Spleen (tissue), 11 donors: ENCODE measurements around the gene KIF1A. TPM values are rescaled to one million over a fixed set of nuclear protein-coding genes. Genes with fewer than 3 reads are reported as not detected.

Experiments
- DNase-seq: peaks from one replicate; pipeline ENCODE4 v3.0.0-alpha.2; 2020
- H3K27ac ChIP-seq, 8 donors: fragments of 200-600 bp; sonication (generic) in 7 of 8; 1 replicate in 4 of 8; 2 replicates in 4 of 8; pipeline versions ENCODE4 v1.5.0 to v1.8.0; 2016 to 2021; ENCODE audit warnings: inconsistent platforms in 4 of 8, mild to moderate bottlenecking in 4 of 8, moderate library complexity in 1 of 8
- H3K27me3 ChIP-seq, 7 donors: fragments of 200-600 bp; sonication (generic) in 6 of 7; replicated peaks in 1 of 7; 1 replicate in 4 of 7; 2 replicates in 3 of 7; pipeline versions ENCODE4 v1.5.0 to v1.8.0; 2016 to 2021; ENCODE audit warnings: inconsistent platforms in 3 of 7, mild to moderate bottlenecking in 1 of 7
- H3K36me3 ChIP-seq, 6 donors: fragments of 200-600 bp; sonication (generic) in 5 of 6; 1 replicate in 4 of 6; 2 replicates in 2 of 6; pipeline versions ENCODE4 v1.5.0 to v1.8.0; 2016 to 2021; ENCODE audit warnings: inconsistent platforms in 2 of 6
- H3K4me1 ChIP-seq, 6 donors: fragments of 200-600 bp; sonication (generic) in 5 of 6; 1 replicate in 3 of 6; 2 replicates in 3 of 6; pipeline versions ENCODE4 v1.5.0 to v1.8.0; 2016 to 2021; ENCODE audit warnings: inconsistent platforms in 3 of 6
- H3K4me3 ChIP-seq, 8 donors: fragments of 200-600 bp; sonication (generic) in 7 of 8; 1 replicate in 4 of 8; 2 replicates in 4 of 8; pipeline versions ENCODE4 v1.5.0 to v1.8.0; 2016 to 2021; ENCODE audit warnings: inconsistent platforms in 4 of 8, mild to moderate bottlenecking in 4 of 8, moderate library complexity in 2 of 8
- H3K9me3 ChIP-seq, 8 donors: fragments of 200-600 bp; sonication (generic) in 7 of 8; 1 replicate in 4 of 8; 2 replicates in 4 of 8; pipeline versions ENCODE4 v1.5.0 to v1.8.0; 2016 to 2021; ENCODE audit warnings: inconsistent platforms in 4 of 8
- POLR2A ChIP-seq, 3 donors: fragments of 450-650 bp; IDR thresholded peaks; one replicate each; pipeline ENCODE4 v1.5.1; 2017; ENCODE audit warnings: antibody characterized with exemption in 3 of 3, mild to moderate bottlenecking in 1 of 3
- POLR2AphosphoS5 ChIP-seq, 3 donors: sonication (generic); formaldehyde crosslinking; IDR thresholded peaks; one replicate each; pipeline ENCODE4 v1.5.1; 2017; ENCODE audit warnings: antibody characterized with exemption in 3 of 3
- WGBS, 5 donors: extraction: QIAGEN DNeasy Blood & Tissue Kit in 3 of 5; methylation state at CpG; one replicate each; pipeline versions ENCODE4 v1.1.5 to v1.1.7; 2013 to 2018; 5-methylcytosine and 5-hydroxymethylcytosine counted together
- intact Hi-C: fragments of 100-400 bp; cut with DNase I; formaldehyde crosslinking; loops from one replicate; pipeline ENCODE4 v1.15.0; 2023; ENCODE audit warnings: low total_unique reads
- polyA plus RNA-seq, 3 donors: library from polyadenylated mRNA; stranded (reverse); fragments of 200-250 nt; gene quantifications; one replicate each; pipeline ENCODE4 v1.2.1, GENCODE V29; 2013
- total RNA-seq, 7 donors: library from RNA; depleted of rRNA in 3 of 7; stranded (reverse); fragments of >200 nt in 3 of 7; fragmentation: NEBNext Ultra II Directional in 4 of 7; extraction: Animal tissue kit (Norgen Biotek cat#: 25700) in 4 of 7; gene quantifications; one replicate each; pipeline versions ENCODE4 v1.1.0 to v1.2.1, GENCODE V29; 2016 to 2021
- TF ChIP-seq, protein P1 (sequence below), 11 experiments: fragments of 200-600 bp in 7 of 11; fragments of 450-650 bp in 4 of 11; sonication (generic) in 4 of 11; IDR thresholded peaks in 8 of 11; conservative IDR thresholded peaks in 3 of 11; 1 replicate in 7 of 11; 2 replicates in 4 of 11; pipeline versions ENCODE4 v1.4.0 to v1.8.0; 2016 to 2021; ENCODE audit warnings: antibody characterized with exemption in 11 of 11, inconsistent platforms in 4 of 11, mild to moderate bottlenecking in 1 of 11
- donor health status: healthy with polysubstance abuse.
- donor health status: DM: no; HTN: no; CAD: no; lungs with moderate emphysema.
- donor health status: DM: no; HTN: no; CAD: no.
- donor health status: Bipolar disorder and iron deficiency.
- donor health status: healthy.
- donor health status: DM: no; HTN: no; CAD: no.
- donor health status: DM: yes; HTN: yes; CAD: no.

KIF1A gene
- total and polyA plus RNA-seq, 10 donors, result 0.02 to 2.0 (median 0.55) TPM; not detected in 1

DNA sequence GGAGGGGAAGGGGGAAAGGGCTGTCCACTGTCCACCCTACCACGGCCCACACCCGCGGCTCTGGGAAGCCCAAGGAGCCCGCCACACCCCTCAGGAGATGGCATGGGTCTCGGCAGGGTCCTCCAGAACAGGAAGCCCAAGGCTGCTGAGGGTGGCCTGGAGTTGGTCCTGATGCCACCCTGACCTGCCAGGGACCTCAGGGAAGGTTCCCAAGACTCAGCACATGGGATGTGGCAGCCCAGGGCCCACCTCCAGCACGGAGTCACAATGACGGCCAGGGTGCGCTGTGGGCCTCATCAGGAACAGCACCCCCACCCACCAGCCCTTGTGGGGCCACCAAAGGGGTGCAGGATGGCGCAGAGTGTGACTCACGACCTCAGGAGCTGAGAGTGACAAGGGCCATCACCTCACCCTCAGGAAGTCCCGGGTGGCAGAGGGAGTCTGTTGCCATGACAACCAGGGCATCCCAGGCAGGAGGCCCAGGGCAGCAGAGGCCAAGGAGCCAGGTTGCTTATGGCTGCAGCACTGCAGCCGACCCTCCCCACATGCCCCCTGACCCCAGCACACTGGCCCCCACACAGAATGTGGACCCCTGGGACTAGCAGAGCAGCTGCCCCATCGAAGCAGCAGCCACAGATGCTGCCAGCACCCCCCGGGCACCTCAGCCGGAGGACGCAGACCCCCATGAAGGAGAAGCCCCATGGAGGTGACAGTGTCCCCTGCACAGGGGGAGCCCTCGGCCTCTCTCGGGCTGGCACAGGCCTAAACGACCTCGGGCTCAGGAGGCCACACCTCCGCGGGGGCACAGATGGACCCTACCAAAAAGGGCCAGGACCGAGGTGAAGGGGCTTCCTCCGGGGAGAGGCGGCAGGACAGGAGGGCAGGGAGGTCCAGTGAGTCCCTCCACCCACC is 34.3 kb downstream of the KIF1A start:
- Histone ChIP-seq H3K27ac (no peak overlapping the region), H3K4me3 (no peak overlapping the region), H3K4me1 (no peaks in the 10 kb centered on the region), H3K9me3 (no peaks in the 10 kb centered on the region), H3K27me3 (peaks cover 0 to 56% (median 4%) of the 10 kb centered on the region in 7 donors), H3K36me3 (no peaks in the 10 kb centered on the region)
- TF ChIP-seq, protein P1, sequence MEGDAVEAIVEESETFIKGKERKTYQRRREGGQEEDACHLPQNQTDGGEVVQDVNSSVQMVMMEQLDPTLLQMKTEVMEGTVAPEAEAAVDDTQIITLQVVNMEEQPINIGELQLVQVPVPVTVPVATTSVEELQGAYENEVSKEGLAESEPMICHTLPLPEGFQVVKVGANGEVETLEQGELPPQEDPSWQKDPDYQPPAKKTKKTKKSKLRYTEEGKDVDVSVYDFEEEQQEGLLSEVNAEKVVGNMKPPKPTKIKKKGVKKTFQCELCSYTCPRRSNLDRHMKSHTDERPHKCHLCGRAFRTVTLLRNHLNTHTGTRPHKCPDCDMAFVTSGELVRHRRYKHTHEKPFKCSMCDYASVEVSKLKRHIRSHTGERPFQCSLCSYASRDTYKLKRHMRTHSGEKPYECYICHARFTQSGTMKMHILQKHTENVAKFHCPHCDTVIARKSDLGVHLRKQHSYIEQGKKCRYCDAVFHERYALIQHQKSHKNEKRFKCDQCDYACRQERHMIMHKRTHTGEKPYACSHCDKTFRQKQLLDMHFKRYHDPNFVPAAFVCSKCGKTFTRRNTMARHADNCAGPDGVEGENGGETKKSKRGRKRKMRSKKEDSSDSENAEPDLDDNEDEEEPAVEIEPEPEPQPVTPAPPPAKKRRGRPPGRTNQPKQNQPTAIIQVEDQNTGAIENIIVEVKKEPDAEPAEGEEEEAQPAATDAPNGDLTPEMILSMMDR (IDR thresholded peaks at IDR 0.05 in 8 of 11, conservative IDR thresholded peaks at IDR 0.05 in 3 of 11), result no peak
- TF ChIP-seq POLR2AphosphoS5 (IDR thresholded peaks at IDR 0.05), result no peak
- TF ChIP-seq POLR2A (IDR thresholded peaks at IDR 0.05), result no peak
- WGBS, 5 donors, result 71 to 84% (median 78%) methylated on average over 11 to 25 of the region's 25 CpGs
- intact Hi-C loops, result no loop called here
- DNase-seq, result peak; percentile 73

- Histone ChIP-seq H3K27me3 (peaks cover 0 to 62% (median 4%) of the 10 kb centered on the region in 7 donors), H3K36me3 (no peaks in the 10 kb centered on the region), H3K9me3 (no peaks in the 10 kb centered on the region), H3K4me3 (no peak overlapping the region), H3K4me1 (no peaks in the 10 kb centered on the region), H3K27ac (no peak overlapping the region)
- 85 to 91% (median 90%) methylated on average over 21 to 25 of the region's 25 CpGs for WGBS, 5 donors
- DNase-seq, result peak; percentile 69
- intact Hi-C loops, result no loop called here
- TF ChIP-seq POLR2AphosphoS5 (IDR thresholded peaks at IDR 0.05) (no peak), POLR2A (IDR thresholded peaks at IDR 0.05) (no peak)
- TF ChIP-seq, protein P1 (IDR thresholded peaks at IDR 0.05 in 8 of 11, conservative IDR thresholded peaks at IDR 0.05 in 3 of 11), result no peak
These were observed 35.2 kb downstream of the KIF1A start for GRCh38 chr2:240784629-240785423.

DNA sequence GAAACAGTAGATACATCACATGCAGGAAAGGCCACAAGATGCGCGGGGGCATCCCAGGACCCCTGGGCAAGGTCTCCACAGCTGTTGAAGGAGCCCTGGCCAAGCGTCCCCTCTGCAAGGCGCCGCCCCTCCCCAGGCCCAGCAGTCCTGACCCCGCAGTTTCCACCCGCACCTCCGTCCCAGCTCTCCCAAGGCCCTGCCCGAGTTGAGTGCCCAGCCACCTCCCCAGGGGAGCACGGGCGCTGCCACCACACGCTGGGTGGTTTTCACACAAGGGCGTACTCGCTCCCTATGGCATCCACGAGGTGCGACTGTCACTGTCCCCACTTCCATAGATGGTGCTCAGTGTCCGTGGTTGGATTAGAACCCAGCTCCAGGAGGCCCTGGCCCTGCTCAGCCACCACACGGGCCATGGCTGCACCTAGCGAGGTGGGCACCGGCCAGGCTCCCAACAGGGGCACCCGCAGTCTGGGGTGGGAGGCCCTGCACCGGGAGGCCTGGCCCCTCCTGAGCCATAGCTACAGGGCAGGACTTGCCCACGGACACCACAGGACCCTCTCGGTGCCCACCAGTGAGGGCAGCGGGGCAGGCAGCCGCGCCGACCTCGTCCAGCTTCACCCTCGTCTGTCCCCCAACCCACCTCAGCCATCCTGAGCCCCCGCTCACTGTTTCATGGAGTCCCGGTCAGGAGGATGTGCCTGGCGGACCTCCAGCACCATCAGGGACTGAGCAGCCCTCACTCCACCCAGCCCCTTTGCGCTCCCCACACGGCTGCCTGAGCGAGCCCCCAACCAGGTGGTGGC is 36.0 kb downstream of the KIF1A start:
- WGBS, 5 donors, result 84 to 96% (median 95%) methylated on average over 25 to 36 of the region's 36 CpGs
- TF ChIP-seq POLR2A (IDR thresholded peaks at IDR 0.05) (no peak), POLR2AphosphoS5 (IDR thresholded peaks at IDR 0.05) (no peak)
- TF ChIP-seq, protein P1 (IDR thresholded peaks at IDR 0.05 in 8 of 11, conservative IDR thresholded peaks at IDR 0.05 in 3 of 11), result no peak
- Histone ChIP-seq H3K27ac (no peak overlapping the region), H3K36me3 (no peaks in the 10 kb centered on the region), H3K4me3 (no peak overlapping the region), H3K27me3 (peaks cover 0 to 62% (median 4%) of the 10 kb centered on the region in 7 donors), H3K9me3 (no peaks in the 10 kb centered on the region), H3K4me1 (no peaks in the 10 kb centered on the region)
- intact Hi-C loops, result no loop called here
- DNase-seq, result peak; percentile 71
